ENCODE measurements around the gene EHF.
"Not testable (repeated sequence)": the region's sequence is repeated elsewhere in the genome, so short reads cannot be mapped to it uniquely, and the experiment has no call there.

EHF gene

GRCh38 chr11:34620820-34621792, at the start of gene EHF:
EHF (plus strand) TSS chr11:34621093; CDS start chr11:34642631, 21,538 bp downstream.
- DNase-seq (ENCODE audit: low spot score), result no peak

- DNase-seq (ENCODE audit: low spot score), result no peak
These were observed 47.4 kb upstream of the EHF start for GRCh38 chr11:34573537-34573936.

- DNase-seq (ENCODE audit: low spot score), result no peak
These were observed 45.6 kb upstream of the EHF start for GRCh38 chr11:34575261-34575660.

- DNase-seq (ENCODE audit: low spot score), result no peak
These were observed 45.2 kb upstream of the EHF start for GRCh38 chr11:34575671-34576070.

DNA sequence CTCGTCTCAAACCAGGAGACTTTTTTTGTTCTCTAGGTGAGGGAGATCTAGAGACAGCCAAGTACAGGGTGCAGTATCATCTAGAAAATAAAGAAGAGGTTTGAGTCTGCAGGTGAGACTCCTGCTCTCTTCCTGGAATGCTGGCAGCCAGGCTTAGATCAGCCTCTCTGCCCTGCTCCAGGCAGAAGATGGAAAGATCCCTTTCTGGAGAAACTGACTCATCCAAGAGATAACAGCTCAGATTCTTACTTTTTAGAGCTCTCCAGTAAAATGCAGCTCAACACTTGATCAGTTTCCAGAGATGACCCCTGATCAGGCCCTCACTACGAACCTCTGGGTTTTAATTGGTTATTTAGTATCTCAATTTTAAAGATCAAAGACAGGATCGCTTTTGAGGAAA, 44.6 kb upstream of the EHF start:
- DNase-seq (ENCODE audit: low spot score), result no peak

GRCh38 chr11:34583818-34584217, 37.1 kb upstream of the EHF start:
- no peak for DNase-seq (ENCODE audit: low spot score)

DNA sequence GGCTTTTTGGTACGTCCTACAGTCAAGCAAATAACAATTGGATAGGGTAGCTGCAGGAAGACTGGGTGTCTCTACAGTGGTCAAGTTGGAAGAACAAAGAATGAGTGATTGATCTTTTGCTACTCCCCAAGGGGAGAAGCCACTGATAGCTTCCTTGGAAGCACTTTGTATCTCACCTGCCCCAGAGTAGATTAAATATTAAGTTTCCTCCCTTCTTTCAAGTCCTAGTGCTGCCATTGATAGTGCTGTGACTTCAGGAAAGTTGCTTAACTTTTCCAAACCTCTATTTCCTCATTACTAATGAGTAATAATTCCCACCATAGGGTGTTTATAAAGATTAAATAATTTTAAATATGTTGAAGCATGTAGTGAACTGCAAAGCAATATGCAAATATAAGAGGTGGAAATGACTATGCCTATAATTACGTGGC, 35.6 kb upstream of the EHF start:
- no peak for DNase-seq (ENCODE audit: low spot score)

DNA sequence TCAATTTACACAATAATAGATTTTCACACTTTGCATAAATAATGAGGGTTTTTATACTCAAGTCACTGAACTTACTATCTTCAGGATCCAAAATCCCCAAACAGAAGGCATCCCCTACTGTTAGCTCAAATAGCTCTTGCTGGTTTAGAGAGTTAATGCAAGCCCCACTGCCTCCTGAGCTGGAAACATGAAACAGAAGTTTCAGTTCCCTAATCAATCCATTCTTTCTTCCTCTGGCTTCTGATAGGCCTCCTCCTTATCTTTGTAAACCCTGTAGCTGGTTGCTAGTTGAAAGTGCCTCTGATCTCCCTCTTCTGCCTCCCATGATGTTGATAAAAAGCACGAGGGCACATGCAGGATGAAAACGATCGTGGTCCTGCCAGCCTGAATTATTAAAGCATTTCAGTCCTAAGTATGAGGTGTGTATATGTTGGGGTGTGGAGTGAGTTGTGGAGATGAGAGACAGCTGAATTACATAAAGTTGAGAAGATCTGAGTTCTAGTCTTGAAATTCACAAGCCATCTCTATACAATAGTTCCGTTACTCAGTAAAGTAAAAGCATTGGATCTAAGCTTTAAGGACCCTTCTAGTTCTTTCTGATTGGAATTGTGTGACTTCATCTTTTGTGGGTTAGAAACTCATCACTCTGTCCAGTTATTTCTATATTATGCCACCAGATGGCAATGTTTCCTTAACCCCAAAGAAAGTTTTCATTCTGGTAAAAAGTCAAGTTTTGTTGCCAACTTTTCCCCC, 35.0 kb upstream of the EHF start:
- DNase-seq (ENCODE audit: low spot score), result peak; percentile 56

GRCh38 chr11:34586488-34587281, 34.2 kb upstream of the EHF start:
- DNase-seq (ENCODE audit: low spot score), result no peak

DNA sequence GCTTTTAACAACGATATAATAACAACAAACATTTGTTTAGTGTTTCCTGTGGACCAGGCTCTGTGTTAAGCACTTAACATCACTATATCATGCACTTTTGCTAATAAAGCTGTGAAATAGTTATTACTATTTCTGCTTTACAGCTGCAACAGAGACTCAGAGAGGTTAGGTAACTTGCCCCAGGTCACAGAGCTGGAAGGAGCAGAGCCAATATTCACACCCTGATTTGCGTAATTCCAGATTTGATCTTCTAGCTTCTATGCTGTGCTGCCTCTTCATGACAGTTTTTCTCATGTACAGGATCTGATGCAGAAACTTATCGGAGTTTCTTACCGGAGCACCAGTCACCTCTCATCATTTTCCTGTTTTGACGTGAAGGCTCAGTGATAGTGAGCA, 33.6 kb upstream of the EHF start:
- no peak for DNase-seq (ENCODE audit: low spot score)

DNA sequence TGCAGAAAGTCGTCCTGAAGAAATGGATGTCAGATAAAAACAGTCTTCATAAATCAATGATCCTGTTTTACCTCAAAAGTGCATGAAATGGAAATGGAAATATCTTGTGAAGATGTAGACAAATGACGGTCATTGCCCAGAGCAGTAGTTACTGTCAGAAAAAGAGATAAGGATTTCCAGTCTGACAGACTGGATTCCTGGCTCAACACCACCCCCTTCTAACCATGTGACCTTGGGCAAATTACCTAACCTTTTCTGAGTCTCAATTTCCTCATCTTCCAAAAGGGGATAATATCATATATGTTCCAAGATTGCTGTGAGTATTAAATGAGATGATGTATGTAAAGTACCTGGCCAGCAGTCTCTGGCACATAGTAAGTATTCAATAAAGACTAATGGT, 32.9 kb upstream of the EHF start:
- DNase-seq (ENCODE audit: low spot score), result no peak

DNA sequence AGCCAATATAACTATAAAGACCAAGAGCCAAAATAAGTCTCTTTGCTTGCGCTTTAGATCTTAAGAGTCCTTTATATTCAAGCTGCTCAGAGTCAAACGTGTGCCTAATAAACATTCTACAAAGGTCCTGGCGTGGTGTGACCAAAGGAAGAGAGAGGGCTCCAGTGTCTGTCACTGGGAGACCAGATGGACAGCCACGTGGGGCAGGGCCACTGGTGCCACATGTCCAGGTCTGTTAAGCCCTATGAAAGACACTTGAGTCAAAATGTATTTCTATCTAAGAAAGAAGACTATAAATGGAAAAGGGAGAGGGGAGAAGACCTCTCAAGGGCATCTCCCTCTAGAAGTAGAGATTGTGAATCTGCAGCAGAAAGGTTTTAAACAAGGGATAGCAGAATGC, 32.2 kb upstream of the EHF start:
- DNase-seq (ENCODE audit: low spot score), result no peak

DNA sequence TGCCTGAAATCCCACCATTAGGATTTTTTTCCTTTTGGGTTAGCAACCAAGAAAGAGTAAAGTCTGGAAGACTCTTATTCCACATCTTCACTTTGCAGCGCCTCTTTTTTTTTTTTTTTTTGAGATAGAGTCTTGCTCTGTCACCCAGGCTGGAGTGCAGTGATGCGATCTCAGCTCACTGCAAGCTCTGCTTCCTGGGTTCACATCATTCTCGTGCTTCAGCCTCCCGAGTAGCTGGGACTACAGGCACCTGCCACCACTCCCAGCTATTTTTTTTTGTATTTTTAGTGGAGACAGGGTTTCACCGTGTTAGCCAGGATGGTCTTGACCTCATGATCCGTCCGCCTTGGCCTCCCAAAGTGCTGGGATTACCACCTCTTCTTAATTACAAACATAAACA, 31.7 kb upstream of the EHF start:
- DNase-seq (ENCODE audit: low spot score), result not testable (repeated sequence)

GRCh38 chr11:34593085-34593484, 27.8 kb upstream of the EHF start:
- DNase-seq (ENCODE audit: low spot score), result no peak

GRCh38 chr11:34594603-34595002, 26.3 kb upstream of the EHF start:
- DNase-seq (ENCODE audit: low spot score), result no peak

GRCh38 chr11:34595391-34595790, 25.5 kb upstream of the EHF start:
- DNase-seq (ENCODE audit: low spot score), result no peak

- DNase-seq (ENCODE audit: low spot score), result no peak
These were observed 24.8 kb upstream of the EHF start for GRCh38 chr11:34595960-34596644.

DNA sequence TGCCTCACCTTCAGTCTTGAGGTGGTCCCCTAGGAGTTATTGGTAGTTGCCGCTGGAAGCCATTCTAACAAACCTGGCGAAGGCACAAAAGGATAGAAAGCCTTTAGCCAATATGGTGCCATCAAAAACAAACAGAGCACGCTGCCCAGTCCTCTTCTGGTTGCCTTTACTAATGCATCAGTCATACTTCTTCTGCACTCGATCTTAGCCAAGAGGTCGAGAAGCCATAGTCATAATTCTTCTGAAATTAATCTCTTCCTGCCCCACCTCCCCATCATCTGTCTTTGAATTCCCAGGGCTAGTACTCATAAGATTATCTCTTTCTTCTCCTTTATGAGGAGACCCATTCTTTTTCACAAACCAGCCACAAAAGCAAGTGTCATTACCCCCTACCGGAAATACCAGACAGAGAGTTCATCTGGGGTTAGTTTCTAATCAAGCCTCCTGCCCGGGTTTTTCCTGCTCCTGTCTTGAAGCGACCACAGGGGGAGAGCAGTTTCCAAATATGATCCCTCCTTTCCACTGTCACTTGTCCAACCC, 21.4 kb upstream of the EHF start:
- DNase-seq (ENCODE audit: low spot score), result peak; percentile 54

GRCh38 chr11:34600339-34601084, 20.4 kb upstream of the EHF start:
- DNase-seq (ENCODE audit: low spot score), result no peak

- DNase-seq (ENCODE audit: low spot score), result no peak
These were observed 19.8 kb upstream of the EHF start for GRCh38 chr11:34601085-34601444.

GRCh38 chr11:34601609-34602008, 19.3 kb upstream of the EHF start:
- DNase-seq (ENCODE audit: low spot score), result no peak

All from AG08396 (cell line).